ENCODE measurements around the gene AQP2. TPM values are rescaled to one million over a fixed set of nuclear protein-coding genes. Genes with fewer than 3 reads are reported as not detected.

Gene AQP2
- not detected for total RNA-seq

- DNase-seq: no peak
- H3K9me3 ChIP-seq: no peaks in the 10 kb centered on the region
- intact Hi-C loops (cut with DNase I; ENCODE audit: low total_unique reads): no loop called here
- H3K27me3 ChIP-seq: peaks cover 3 to 16% (median 10%) of the 10 kb centered on the region in 3 donors
- H3K4me1 ChIP-seq: no peaks in the 10 kb centered on the region
- H3K36me3 ChIP-seq: no peaks in the 10 kb centered on the region
- no peak for TF ChIP-seq POLR2A (IDR thresholded peaks at IDR 0.05)
- TF ChIP-seq CTCF (IDR thresholded peaks at IDR 0.05 in 4 of 5, conservative IDR thresholded peaks at IDR 0.05 in 1 of 5): no peak
- no peak within 1 kb of the TSS for H3K4me3 ChIP-seq
- no peak within 1 kb of the TSS for H3K27ac ChIP-seq
- in situ Hi-C loops (cut with MboI; ENCODE audit: low sequenced_read_pairs in 4 of 4): no loop called here
- no peak for ATAC-seq
These were observed at the start of gene AQP2 for GRCh38 chr12:49950273-49951251. Gene AQP2 (plus strand): TSS chr12:49950737. CDS start chr12:49950831, 94 bp downstream.

GRCh38 chr12:49901026-49901425 is 49.5 kb upstream of the AQP2 start:
- TF ChIP-seq CTCF (IDR thresholded peaks at IDR 0.05 in 4 of 5, conservative IDR thresholded peaks at IDR 0.05 in 1 of 5): no peak
- TF ChIP-seq POLR2A (IDR thresholded peaks at IDR 0.05): no peak
- DNase-seq: no peak
- no peak overlapping the region for H3K4me3 ChIP-seq
- in situ Hi-C loops (cut with MboI; ENCODE audit: low sequenced_read_pairs in 4 of 4) (no loop called here), intact Hi-C loops (cut with DNase I; ENCODE audit: low total_unique reads) (no loop called here)
- no peak for ATAC-seq
- no peaks in the 10 kb centered on the region for H3K4me1 ChIP-seq
- peaks cover 15 to 21% (median 18%) of the 10 kb centered on the region in 3 donors for H3K27me3 ChIP-seq
- H3K9me3 ChIP-seq: no peaks in the 10 kb centered on the region
- no peak overlapping the region for H3K27ac ChIP-seq
- no peaks in the 10 kb centered on the region for H3K36me3 ChIP-seq

GRCh38 chr12:49901986-49902385 is 48.6 kb upstream of the AQP2 start:
- intact Hi-C loops (cut with DNase I; ENCODE audit: low total_unique reads): no loop called here
- TF ChIP-seq POLR2A (IDR thresholded peaks at IDR 0.05): no peak
- TF ChIP-seq CTCF (IDR thresholded peaks at IDR 0.05 in 4 of 5, conservative IDR thresholded peaks at IDR 0.05 in 1 of 5): no peak
- in situ Hi-C loops (cut with MboI; ENCODE audit: low sequenced_read_pairs in 4 of 4): no loop called here
- DNase-seq (no peak), ATAC-seq (no peak)
- no peaks in the 10 kb centered on the region for H3K36me3 ChIP-seq
- H3K9me3 ChIP-seq: no peaks in the 10 kb centered on the region
- H3K27ac ChIP-seq: no peak overlapping the region
- H3K27me3 ChIP-seq: peaks cover 18 to 21% (median 20%) of the 10 kb centered on the region in 3 donors
- no peaks in the 10 kb centered on the region for H3K4me1 ChIP-seq
- H3K4me3 ChIP-seq: no peak overlapping the region

GRCh38 chr12:49902399-49903350 is 47.9 kb upstream of the AQP2 start:
- DNase-seq (no peak), ATAC-seq (no peak)
- intact Hi-C loops (cut with DNase I; ENCODE audit: low total_unique reads) (no loop called here), in situ Hi-C loops (cut with MboI; ENCODE audit: low sequenced_read_pairs in 4 of 4) (no loop called here)
- H3K27ac ChIP-seq: no peak overlapping the region
- peaks cover 18 to 21% (median 20%) of the 10 kb centered on the region in 3 donors for H3K27me3 ChIP-seq
- no peaks in the 10 kb centered on the region for H3K9me3 ChIP-seq
- no peaks in the 10 kb centered on the region for H3K36me3 ChIP-seq
- no peaks in the 10 kb centered on the region for H3K4me1 ChIP-seq
- TF ChIP-seq CTCF (IDR thresholded peaks at IDR 0.05 in 4 of 5, conservative IDR thresholded peaks at IDR 0.05 in 1 of 5): no peak
- TF ChIP-seq POLR2A (IDR thresholded peaks at IDR 0.05): no peak
- no peak overlapping the region for H3K4me3 ChIP-seq
